ENCODE data around the gene POP5.
A peak's percentile ranks its signal among the peaks of the same experiment; 100 is the strongest.

POP5 gene

GRCh38 chr12:120590741-120591407, 9.7 kb upstream of the POP5 start:
- DNase-seq (ENCODE audit: low read depth, low spot score), result no peak

GRCh38 chr12:120588948-120589930, 8.0 kb upstream of the POP5 start:
- no peak for DNase-seq (ENCODE audit: low read depth, low spot score)

- DNase-seq (ENCODE audit: low read depth, low spot score), result no peak
These were observed 7.2 kb upstream of the POP5 start for GRCh38 chr12:120588371-120588770.

- DNase-seq (ENCODE audit: low read depth, low spot score), result no peak
These were observed 5.7 kb upstream of the POP5 start for GRCh38 chr12:120586860-120587259.

- DNase-seq (ENCODE audit: low read depth, low spot score), result no peak
These were observed 5.0 kb upstream of the POP5 start for GRCh38 chr12:120586206-120586605.

- peak; percentile 10 for DNase-seq (ENCODE audit: low read depth, low spot score)
These were observed 3.3 kb upstream of the POP5 start for GRCh38 chr12:120584343-120585149.

- peak; percentile 81 for DNase-seq (ENCODE audit: low read depth, low spot score)
These were observed 2.4 kb upstream of the POP5 start for GRCh38 chr12:120583478-120584030.

GRCh38 chr12:120581998-120582397, 796 bp upstream of the POP5 start:
- DNase-seq (ENCODE audit: low read depth, low spot score), result no peak

GRCh38 chr12:120579179-120579578, 2.0 kb downstream of the POP5 start:
- DNase-seq (ENCODE audit: low read depth, low spot score), result no peak

- no peak for DNase-seq (ENCODE audit: low read depth, low spot score)
These were observed 7.1 kb downstream of the POP5 start for GRCh38 chr12:120574106-120574505.

- DNase-seq (ENCODE audit: low read depth, low spot score), result no peak
These were observed 7.6 kb downstream of the POP5 start for GRCh38 chr12:120573560-120573959.

- DNase-seq (ENCODE audit: low read depth, low spot score), result no peak
These were observed 9.9 kb downstream of the POP5 start for GRCh38 chr12:120571299-120571698.

GRCh38 chr12:120563495-120563894, 17.7 kb downstream of the POP5 start:
- DNase-seq (ENCODE audit: low read depth, low spot score), result no peak

- DNase-seq (ENCODE audit: low read depth, low spot score), result no peak
These were observed 18.3 kb downstream of the POP5 start for GRCh38 chr12:120562906-120563305.

GRCh38 chr12:120557589-120557988, 23.6 kb downstream of the POP5 start:
- DNase-seq (ENCODE audit: low read depth, low spot score), result no peak

GRCh38 chr12:120554678-120555077, 26.5 kb downstream of the POP5 start:
- DNase-seq (ENCODE audit: low read depth, low spot score), result no peak

GRCh38 chr12:120546050-120546386, 35.2 kb downstream of the POP5 start:
- DNase-seq (ENCODE audit: low read depth, low spot score), result no peak

- DNase-seq (ENCODE audit: low read depth, low spot score), result no peak
These were observed 36.5 kb downstream of the POP5 start for GRCh38 chr12:120544691-120545090.

GRCh38 chr12:120542166-120542565, 39.0 kb downstream of the POP5 start:
- no peak for DNase-seq (ENCODE audit: low read depth, low spot score)

- no peak for DNase-seq (ENCODE audit: low read depth, low spot score)
These were observed 40.8 kb downstream of the POP5 start for GRCh38 chr12:120540445-120540844.

GRCh38 chr12:120539303-120539702, 41.9 kb downstream of the POP5 start:
- no peak for DNase-seq (ENCODE audit: low read depth, low spot score)
